GM03348 (cell line): ENCODE measurements around the gene EXOC6B.

Experiments used
- DNase-seq: peaks from one replicate; pipeline ENCODE4 v3.0.0; 2012; ENCODE audit warnings: low spot score

EXOC6B gene

GRCh38 chr2:72132981-72133720 is 692.7 kb downstream of the EXOC6B start:
- no peak for DNase-seq

GRCh38 chr2:72131916-72132841 is 693.7 kb downstream of the EXOC6B start:
- no peak for DNase-seq

DNA sequence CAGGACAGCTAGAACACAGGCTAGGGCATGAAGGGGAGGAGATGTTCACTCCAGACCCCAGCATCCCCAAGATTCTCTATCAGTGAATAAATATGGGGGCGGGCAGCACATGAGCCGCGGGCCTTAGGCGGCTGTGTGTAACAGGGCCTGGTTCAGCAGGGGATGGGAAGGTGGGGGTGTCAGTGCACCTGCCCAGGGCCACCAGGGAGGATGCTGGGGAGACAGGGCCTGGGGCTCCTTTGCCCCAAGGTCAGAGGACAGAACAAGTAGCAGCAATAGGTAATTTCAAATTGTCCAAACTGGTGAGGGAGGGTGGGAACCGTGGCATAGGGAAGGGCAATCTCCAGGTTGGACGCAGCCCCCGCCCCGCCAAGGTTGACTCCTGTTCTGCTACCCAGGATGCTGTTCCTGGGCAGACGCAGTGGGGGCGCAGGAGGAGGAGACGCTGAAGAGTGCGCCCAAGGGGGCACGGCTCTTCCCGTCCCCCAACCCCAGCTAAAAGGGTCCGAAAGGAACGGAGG is 694.4 kb downstream of the EXOC6B start:
- DNase-seq = no peak

DNA sequence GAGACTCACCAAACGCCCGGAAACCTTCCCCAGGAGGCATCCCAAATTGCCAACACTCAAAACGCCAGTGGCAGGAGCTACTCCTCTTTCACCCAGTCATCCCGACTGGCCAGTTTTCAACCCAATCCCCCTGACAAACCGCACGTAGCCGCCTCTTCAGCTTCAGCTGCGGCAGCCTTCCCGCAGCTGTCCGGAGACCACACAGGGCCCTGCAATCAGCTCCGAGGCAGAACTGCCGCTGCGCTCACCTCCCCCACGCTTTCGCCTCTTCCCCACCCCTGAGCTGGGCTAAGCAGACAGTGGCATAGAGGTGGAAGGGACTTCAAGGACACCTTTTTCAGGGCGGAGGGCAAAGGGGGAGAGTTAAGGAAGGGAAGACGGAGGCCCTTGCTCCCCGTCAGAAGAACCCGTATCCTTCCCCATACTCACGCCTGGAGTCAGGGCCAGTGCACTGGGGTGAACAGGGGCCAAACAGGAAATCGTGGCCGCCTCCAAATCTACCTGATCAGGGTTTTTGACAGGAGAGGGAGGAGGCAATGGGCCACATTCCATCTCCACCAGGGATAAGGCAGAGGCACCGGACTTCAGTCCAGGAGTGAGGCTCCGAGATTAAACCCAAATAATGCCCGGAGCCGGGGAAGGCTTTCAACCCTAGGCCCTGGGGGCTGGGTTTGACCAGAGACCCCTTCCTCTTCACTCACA is 695.0 kb downstream of the EXOC6B start:
- DNase-seq = no peak

DNA sequence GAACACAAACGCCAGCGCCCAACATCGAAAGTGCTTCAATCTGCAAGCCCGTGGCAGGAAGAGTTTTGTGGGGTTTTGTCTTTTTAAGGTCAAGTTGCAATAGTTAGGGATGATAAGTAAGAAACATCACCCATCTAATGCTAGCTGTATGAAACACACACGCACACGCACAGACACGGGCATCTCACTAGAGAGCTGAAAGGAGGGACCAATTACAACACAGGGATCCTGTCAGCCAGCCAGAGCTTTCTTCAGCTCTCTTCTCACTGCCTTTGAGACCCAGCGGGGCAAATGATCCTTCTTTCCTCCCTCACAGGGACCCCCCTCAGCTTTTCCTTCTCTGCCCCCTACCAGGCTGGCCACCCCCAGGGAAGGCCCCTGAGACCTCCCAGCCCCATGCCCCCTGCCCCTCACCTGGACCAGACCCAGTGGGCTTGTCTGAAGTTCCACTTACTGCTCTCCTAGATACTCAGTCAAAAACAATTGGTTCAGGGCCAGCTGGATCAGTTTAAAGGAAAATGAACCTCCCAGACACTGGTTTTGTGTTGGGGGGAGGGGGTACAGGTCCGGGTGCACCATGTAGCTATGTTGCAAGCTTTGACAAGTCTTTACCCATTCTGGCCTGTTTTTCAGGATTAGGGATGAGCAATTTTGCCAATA is 696.0 kb downstream of the EXOC6B start:
- DNase-seq = no peak

DNA sequence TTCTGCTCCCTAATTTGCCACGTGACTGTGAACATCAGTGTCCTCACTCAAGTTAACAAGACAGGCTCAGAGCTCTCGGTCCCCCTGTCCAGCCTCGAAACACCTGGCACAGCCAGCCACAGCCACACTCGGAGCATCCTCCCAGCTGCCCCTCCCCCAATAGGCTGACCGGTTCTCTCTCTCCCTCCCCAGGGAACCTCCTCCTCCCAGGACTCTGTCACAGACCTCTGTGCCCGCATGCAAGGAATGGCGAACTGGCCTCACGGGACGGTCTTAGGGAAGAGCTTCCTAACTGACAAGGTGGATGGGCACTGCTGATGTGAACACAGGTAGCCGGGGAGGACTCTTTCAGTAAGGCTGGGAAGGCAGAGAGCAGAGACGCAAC is 697.0 kb downstream of the EXOC6B start:
- DNase-seq = no peak

DNA sequence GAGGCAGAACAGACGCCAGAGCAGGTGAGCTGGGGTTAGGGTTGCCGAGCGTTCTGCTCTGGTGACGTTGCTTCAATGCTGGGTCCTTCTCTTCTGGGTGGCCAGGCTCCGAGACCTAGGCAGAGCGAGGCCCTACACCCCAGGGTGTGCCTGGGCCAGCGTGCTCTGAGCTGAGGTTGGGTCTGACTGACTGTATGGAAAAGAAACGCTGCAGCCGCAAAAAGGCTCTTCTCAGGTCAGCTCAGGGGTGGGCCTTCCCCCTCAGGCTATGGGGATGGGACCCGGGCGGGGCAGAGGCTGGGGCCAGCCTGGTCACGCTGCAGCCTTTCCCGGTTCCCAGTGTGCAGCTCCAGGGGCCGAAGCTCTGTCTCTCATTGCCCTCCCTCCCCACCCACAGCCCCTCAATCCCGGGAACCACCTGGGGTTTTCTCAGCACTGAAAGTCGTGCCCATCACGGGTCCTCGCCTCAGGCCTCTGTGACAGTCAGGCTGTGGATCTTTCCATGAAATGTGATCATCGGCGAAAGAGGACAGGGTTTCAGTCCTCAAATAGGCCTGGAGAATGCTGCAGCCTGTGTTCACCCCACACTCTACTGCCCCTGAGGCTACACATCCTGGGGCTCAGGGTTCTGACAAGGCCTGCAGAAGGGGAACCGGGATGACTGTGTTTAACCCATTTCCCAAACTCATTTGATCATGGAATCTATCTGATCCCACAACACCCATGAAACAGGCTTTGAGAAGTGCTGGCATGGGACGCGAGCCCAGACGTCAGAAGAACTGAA is 697.6 kb downstream of the EXOC6B start:
- no peak for DNase-seq

GRCh38 chr2:72127401-72128058 is 698.3 kb downstream of the EXOC6B start:
- no peak for DNase-seq

- DNase-seq = no peak
These were observed 699.4 kb downstream of the EXOC6B start for GRCh38 chr2:72126186-72127100.
